Sigmoid colon (tissue), 7 donors: ENCODE measurements around the gene PLEKHA6. TPM values are rescaled to one million over a fixed set of nuclear protein-coding genes. Genes with fewer than 3 reads are reported as not detected.

ENCODE experiments used
- DNase-seq: peaks from one replicate; pipeline ENCODE4 v3.0.0-alpha.2; 2019
- H3K27ac ChIP-seq, 4 donors: fragments of 200-600 bp; sonication (generic); one replicate each; pipeline ENCODE4 v1.5.1; 2016 to 2019; ENCODE audit warnings: mild to moderate bottlenecking in 1 of 4
- H3K27me3 ChIP-seq, 3 donors: fragments of 200-600 bp; sonication (generic); one replicate each; pipeline ENCODE4 v1.5.1; 2019; ENCODE audit warnings: mild to moderate bottlenecking in 1 of 3
- H3K36me3 ChIP-seq, 4 donors: fragments of 200-600 bp; sonication (generic); one replicate each; pipeline ENCODE4 v1.5.1; 2016 to 2019
- H3K4me1 ChIP-seq, 4 donors: fragments of 200-600 bp; sonication (generic); one replicate each; pipeline ENCODE4 v1.5.1; 2017 to 2019
- H3K4me3 ChIP-seq, 4 donors: fragments of 200-600 bp; sonication (generic); one replicate each; pipeline ENCODE4 v1.5.1; 2017 to 2019; ENCODE audit warnings: mild to moderate bottlenecking in 2 of 4, moderate library complexity in 1 of 4
- H3K9me3 ChIP-seq, 4 donors: fragments of 200-600 bp in 3 of 4; sonication (generic) in 3 of 4; one replicate each; pipeline versions ENCODE4 v1.5.1 to v1.6.1; 2013 to 2019
- CTCF ChIP-seq, 4 experiments: fragments of 450-650 bp in 3 of 4; fragments of 200-600 bp in 1 of 4; IDR thresholded peaks; one replicate each; pipeline ENCODE4 v1.5.1; 2016 to 2019; ENCODE audit warnings: antibody characterized with exemption in 4 of 4, mild to moderate bottlenecking in 3 of 4, moderate library complexity in 2 of 4
- EP300 ChIP-seq, 4 donors: sonication (generic); formaldehyde crosslinking; IDR thresholded peaks; one replicate each; pipeline ENCODE4 v1.6.1; 2017; ENCODE audit warnings: antibody characterized with exemption in 4 of 4
- POLR2A ChIP-seq, 2 donors: fragments of 450-650 bp; IDR thresholded peaks; one replicate each; pipeline ENCODE4 v1.6.1; 2016; ENCODE audit warnings: antibody characterized with exemption in 2 of 2, mild to moderate bottlenecking in 2 of 2, moderate library complexity in 2 of 2
- POLR2AphosphoS5 ChIP-seq, 4 donors: sonication (generic); formaldehyde crosslinking; IDR thresholded peaks; one replicate each; pipeline ENCODE4 v1.6.1; 2017; ENCODE audit warnings: antibody characterized with exemption in 4 of 4
- WGBS, 2 donors: extraction: QIAGEN DNeasy Blood & Tissue Kit; methylation state at CpG; one replicate each; pipeline ENCODE4 v1.1.7; 2013; 5-methylcytosine and 5-hydroxymethylcytosine counted together
- intact Hi-C: fragments of 100-400 bp; cut with DNase I; formaldehyde crosslinking; loops from one replicate; pipeline ENCODE4 v1.15.1; 2023
- polyA plus RNA-seq, 3 donors: library from polyadenylated mRNA; stranded (reverse); fragments of 200-250 nt; gene quantifications; one replicate each; pipeline ENCODE4 v1.2.3, GENCODE V29; 2013
- total RNA-seq, 4 donors: library from RNA; depleted of rRNA; stranded (reverse); fragments of >200 nt; gene quantifications; one replicate each; pipeline ENCODE4 v1.1.0, GENCODE V29; 2016
- donor health status: healthy with polysubstance abuse.
- donor health status: Bipolar disorder and iron deficiency.
- donor health status: healthy.

The PLEKHA6 gene
- total and polyA plus RNA-seq, 7 donors = 5.6 to 58.7 (median 15.0) TPM

- H3K27ac ChIP-seq = peak overlapping the region; percentile 96 to 100 (median 99)
- intact Hi-C loops = no loop called here
- H3K36me3 ChIP-seq = peaks cover 5 to 42% (median 18%) of the 10 kb centered on the region in 4 donors
- TF ChIP-seq EP300 (IDR thresholded peaks at IDR 0.05) (no peak), CTCF (IDR thresholded peaks at IDR 0.05) (no peak), POLR2A (IDR thresholded peaks at IDR 0.05) (no peak), POLR2AphosphoS5 (IDR thresholded peaks at IDR 0.05) (no peak)
- DNase-seq = no peak
- 1% methylated on average over 3 of the region's 3 CpGs for WGBS, 2 donors
- no peaks in the 10 kb centered on the region for H3K27me3 ChIP-seq
- H3K9me3 ChIP-seq = no peaks in the 10 kb centered on the region
- peak overlapping the region; percentile 69 to 97 (median 92) for H3K4me3 ChIP-seq
- H3K4me1 ChIP-seq = peaks cover 0 to 57% (median 33%) of the 10 kb centered on the region in 4 donors
These were observed 47.7 kb upstream of the PLEKHA6 start for GRCh38 chr1:204407295-204407971.

DNA sequence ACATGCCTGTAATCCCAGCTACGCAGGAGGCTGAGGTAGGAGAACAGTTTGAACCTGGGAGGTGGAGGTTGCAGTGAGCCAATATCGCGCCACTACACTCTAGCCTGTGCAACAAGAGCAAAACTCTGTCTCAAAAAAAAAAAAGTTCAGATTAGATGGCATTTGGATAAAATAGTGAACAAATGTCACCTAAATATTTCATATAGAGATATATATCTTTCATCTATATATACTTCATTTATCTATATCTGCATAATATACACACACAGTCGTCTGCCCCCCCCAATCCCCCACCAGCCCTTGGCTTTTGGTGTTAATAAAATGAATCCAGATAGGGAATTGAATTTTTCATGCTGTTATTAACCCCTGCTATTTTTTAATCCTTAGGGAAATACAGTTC lies 46.9 kb upstream of the PLEKHA6 start:
- Histone ChIP-seq H3K4me3 (peak overlapping the region; percentile 69 to 97 (median 92)), H3K27ac (peak overlapping the region; percentile 66 to 100 (median 98)), H3K36me3 (peaks cover 5 to 48% (median 19%) of the 10 kb centered on the region in 4 donors), H3K27me3 (no peaks in the 10 kb centered on the region), H3K9me3 (no peaks in the 10 kb centered on the region), H3K4me1 (peaks cover 0 to 53% (median 31%) of the 10 kb centered on the region in 4 donors)
- intact Hi-C loops = no loop called here
- no peak for DNase-seq
- 63% methylated on average over 4 of the region's 4 CpGs for WGBS, 2 donors
- TF ChIP-seq POLR2AphosphoS5 (IDR thresholded peaks at IDR 0.05) (no peak), CTCF (IDR thresholded peaks at IDR 0.05) (no peak), POLR2A (IDR thresholded peaks at IDR 0.05) (no peak)

DNA sequence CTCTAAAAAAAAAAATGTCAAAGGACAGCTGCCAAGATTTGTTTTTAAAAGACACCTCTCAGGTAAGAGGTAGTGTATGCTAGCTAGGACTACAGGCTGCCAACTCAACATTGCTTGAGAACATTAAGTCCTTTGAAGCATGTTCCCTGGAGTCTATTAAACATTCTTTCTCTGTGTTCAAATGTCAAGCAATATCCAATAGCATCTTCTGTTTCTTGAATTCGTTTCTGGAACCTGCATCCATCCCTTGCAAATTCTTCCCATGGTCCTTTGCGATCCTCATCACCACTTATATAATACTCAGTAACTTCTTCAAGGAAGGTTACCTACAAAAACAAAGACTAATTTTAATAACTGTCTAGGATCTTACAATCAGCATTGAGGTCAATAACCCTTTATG lies 46.3 kb upstream of the PLEKHA6 start:
- Histone ChIP-seq H3K4me3 (peak overlapping the region in 2 of 4 donors; percentile 90 to 97), H3K27me3 (no peaks in the 10 kb centered on the region), H3K36me3 (peaks cover 5 to 54% (median 19%) of the 10 kb centered on the region in 4 donors), H3K4me1 (peaks cover 0 to 53% (median 31%) of the 10 kb centered on the region in 4 donors), H3K9me3 (no peaks in the 10 kb centered on the region), H3K27ac (peak overlapping the region; percentile 66 to 100 (median 98))
- WGBS, 2 donors = 36 to 48% methylated on average over 2 of the region's 2 CpGs
- TF ChIP-seq EP300 (IDR thresholded peaks at IDR 0.05) (no peak), CTCF (IDR thresholded peaks at IDR 0.05) (no peak), POLR2A (IDR thresholded peaks at IDR 0.05) (no peak), POLR2AphosphoS5 (IDR thresholded peaks at IDR 0.05) (peak in 1 of 4 donors; percentile 20)
- intact Hi-C loops = no loop called here
- DNase-seq = no peak

- peak overlapping the region in 1 of 4 donors; percentile 99 for H3K27ac ChIP-seq
- 28 to 60% methylated on average over 2 of the region's 2 CpGs for WGBS, 2 donors
- no peaks in the 10 kb centered on the region for H3K27me3 ChIP-seq
- H3K9me3 ChIP-seq = no peaks in the 10 kb centered on the region
- intact Hi-C loops = no loop called here
- peaks cover 5 to 64% (median 24%) of the 10 kb centered on the region in 4 donors for H3K36me3 ChIP-seq
- DNase-seq = no peak
- H3K4me1 ChIP-seq = peaks cover 0 to 42% (median 31%) of the 10 kb centered on the region in 4 donors
- H3K4me3 ChIP-seq = no peak overlapping the region
- TF ChIP-seq EP300 (IDR thresholded peaks at IDR 0.05) (no peak), POLR2AphosphoS5 (IDR thresholded peaks at IDR 0.05) (no peak), POLR2A (IDR thresholded peaks at IDR 0.05) (no peak), CTCF (IDR thresholded peaks at IDR 0.05) (no peak)
These were observed 44.9 kb upstream of the PLEKHA6 start for GRCh38 chr1:204404629-204405028.
